Ectodermal cell (in vitro differentiated cells): Measurements from ENCODE around the gene SMCO3.

Experiments used
- H3K27ac ChIP-seq: 2 replicates; pipeline ENCODE4 v1.7.0; 2013; ENCODE audit warnings: mild to moderate bottlenecking, low read depth, low read length; ENCODE audit not compliant: insufficient read depth, poor library complexity, severe bottlenecking
- H3K27me3 ChIP-seq: 2 replicates; pipeline ENCODE4 v1.7.0; 2013; ENCODE audit warnings: mild to moderate bottlenecking, low read length; ENCODE audit not compliant: insufficient read depth, control insufficient read depth, poor library complexity, severe bottlenecking
- H3K36me3 ChIP-seq: one replicate; pipeline ENCODE4 v1.7.0; 2013; ENCODE audit warnings: low read length; ENCODE audit not compliant: control insufficient read depth, insufficient read depth
- H3K4me1 ChIP-seq: one replicate; pipeline ENCODE4 v1.7.0; 2013; ENCODE audit warnings: low read length; ENCODE audit not compliant: control insufficient read depth, insufficient read depth
- H3K4me3 ChIP-seq: 2 replicates; pipeline ENCODE4 v1.7.0; 2013; ENCODE audit warnings: low read depth, low read length, control low read depth; ENCODE audit not compliant: insufficient read depth
- H3K9me3 ChIP-seq: 2 replicates; pipeline ENCODE4 v1.7.0; 2013; ENCODE audit warnings: mild to moderate bottlenecking, low read length, moderate library complexity; ENCODE audit not compliant: control insufficient read depth
- WGBS, 2 experiments: methylation state at CpG; one replicate each; pipeline ENCODE4 v1.1.7; 2013; ENCODE audit warnings: missing lambda C conversion rate in 2 of 2; 5-methylcytosine and 5-hydroxymethylcytosine counted together

SMCO3 gene

GRCh38 chr12:14777271-14777670 is 36.7 kb downstream of the SMCO3 start:
- Histone ChIP-seq H3K27ac (peak overlapping the region; percentile 26), H3K36me3 (no peaks in the 10 kb centered on the region), H3K4me3 (no peak overlapping the region), H3K4me1 (peaks cover 11% of the 10 kb centered on the region), H3K27me3 (peaks cover 32% of the 10 kb centered on the region), H3K9me3 (no peaks in the 10 kb centered on the region)
- 38 to 47% methylated on average over 3 of the region's 3 CpGs for WGBS, 2 experiments

DNA sequence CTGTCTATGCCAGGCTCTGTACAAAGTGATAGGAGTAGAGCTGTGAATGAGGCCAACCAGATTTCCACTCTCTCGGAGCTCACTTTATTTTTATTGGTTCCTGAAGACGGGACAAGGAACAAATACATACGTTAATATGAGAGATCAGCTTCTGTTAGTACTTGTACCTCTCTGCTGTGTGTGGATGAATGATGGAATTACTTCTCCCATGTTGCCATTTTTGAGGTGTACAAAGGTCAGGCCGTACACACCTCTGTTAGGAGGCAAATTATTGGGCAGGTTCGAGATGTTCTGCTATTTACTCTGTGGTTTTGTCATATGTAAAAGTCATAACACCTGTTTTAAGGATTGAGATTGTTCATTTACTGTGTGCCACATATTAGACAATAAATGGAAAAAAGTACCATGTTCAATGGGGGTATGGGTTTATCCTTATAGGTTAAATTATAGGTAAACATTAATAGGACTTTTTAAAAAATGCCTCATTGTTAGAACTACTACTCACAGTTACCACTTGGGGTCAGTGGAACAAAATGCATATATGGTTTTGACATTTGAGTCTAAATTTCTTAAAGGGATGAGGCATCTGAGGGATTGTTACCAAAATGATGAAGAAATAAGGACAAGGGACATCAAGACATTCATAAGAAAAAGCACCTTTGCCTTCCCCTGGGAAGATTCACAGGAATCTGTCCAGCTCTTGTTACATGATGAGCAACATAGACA is 37.6 kb downstream of the SMCO3 start:
- Histone ChIP-seq H3K9me3 (no peaks in the 10 kb centered on the region), H3K27me3 (peaks cover 32% of the 10 kb centered on the region), H3K4me3 (no peak overlapping the region), H3K4me1 (peaks cover 14% of the 10 kb centered on the region), H3K27ac (no peak overlapping the region), H3K36me3 (no peaks in the 10 kb centered on the region)
- WGBS, 2 experiments: 94 to 96% methylated on average over 5 of the region's 5 CpGs

- 88 to 89% methylated on average over 1 of the region's 1 CpG for WGBS, 2 experiments
- H3K27ac ChIP-seq: no peak overlapping the region
These were observed 38.4 kb downstream of the SMCO3 start for GRCh38 chr12:14775636-14775980.

DNA sequence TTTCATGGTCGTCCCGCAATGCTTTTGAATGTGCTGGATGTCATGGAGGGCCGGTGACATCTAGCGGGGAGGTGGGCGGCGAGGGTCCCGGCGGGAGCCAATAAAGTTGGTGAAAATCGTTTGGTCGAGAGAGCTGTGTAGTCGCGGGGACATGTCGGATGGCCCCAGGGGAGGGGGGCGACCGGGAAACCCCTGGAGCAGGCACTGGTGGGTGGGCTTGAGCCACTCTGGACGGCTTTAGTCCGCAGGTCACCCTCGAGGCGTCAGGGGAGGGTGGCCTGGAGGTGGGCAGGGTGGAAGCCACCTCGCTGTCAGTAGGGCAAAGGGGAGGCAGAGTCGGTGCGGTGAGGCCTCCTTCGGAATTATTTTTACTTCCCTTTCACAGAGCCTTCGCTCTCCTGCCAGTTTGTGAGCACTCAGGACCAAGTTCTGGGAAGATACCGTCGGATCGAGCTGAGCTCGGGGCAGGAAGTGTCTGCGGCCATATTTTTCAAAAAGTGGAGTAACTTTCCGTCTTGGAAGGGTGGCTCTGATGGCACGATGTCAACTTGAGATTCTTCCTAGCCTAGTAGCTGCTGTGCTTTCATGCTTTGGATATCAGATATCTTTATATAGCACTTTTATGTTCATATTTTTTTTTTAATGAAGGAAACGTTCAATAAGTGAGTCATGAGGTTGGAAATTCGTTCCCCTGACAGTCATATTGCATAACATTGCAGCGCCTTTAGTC is 38.9 kb downstream of the SMCO3 start:
- H3K36me3 ChIP-seq: no peaks in the 10 kb centered on the region
- H3K27me3 ChIP-seq: peaks cover 32% of the 10 kb centered on the region
- peaks cover 14% of the 10 kb centered on the region for H3K4me1 ChIP-seq
- H3K9me3 ChIP-seq: no peaks in the 10 kb centered on the region
- WGBS, 2 experiments: 13% methylated on average over 34 of the region's 34 CpGs
- no peak overlapping the region for H3K27ac ChIP-seq
- H3K4me3 ChIP-seq: peak overlapping the region; percentile 67

More at GRCh38 chr12:14775636-14775980, 38.4 kb downstream of the SMCO3 start:
- Histone ChIP-seq H3K4me3 (peak overlapping the region; percentile 67), H3K9me3 (no peaks in the 10 kb centered on the region), H3K36me3 (no peaks in the 10 kb centered on the region), H3K4me1 (peaks cover 14% of the 10 kb centered on the region), H3K27me3 (peaks cover 32% of the 10 kb centered on the region)

- Histone ChIP-seq H3K27ac (no peak overlapping the region), H3K4me3 (peak overlapping the region; percentile 67), H3K27me3 (peaks cover 32% of the 10 kb centered on the region), H3K36me3 (no peaks in the 10 kb centered on the region), H3K4me1 (peaks cover 14% of the 10 kb centered on the region), H3K9me3 (no peaks in the 10 kb centered on the region)
- 7 to 11% methylated on average over 67 of the region's 67 CpGs for WGBS, 2 experiments
These were observed 39.7 kb downstream of the SMCO3 start for GRCh38 chr12:14774074-14774905.

GRCh38 chr12:14773685-14774073 is 40.3 kb downstream of the SMCO3 start:
- 47 to 54% methylated on average over 16 of the region's 16 CpGs for WGBS, 2 experiments
- no peak overlapping the region for H3K27ac ChIP-seq
- no peaks in the 10 kb centered on the region for H3K9me3 ChIP-seq
- no peaks in the 10 kb centered on the region for H3K36me3 ChIP-seq
- H3K4me3 ChIP-seq: peak overlapping the region; percentile 67
- peaks cover 14% of the 10 kb centered on the region for H3K4me1 ChIP-seq
- peaks cover 32% of the 10 kb centered on the region for H3K27me3 ChIP-seq

- Histone ChIP-seq H3K4me1 (peaks cover 12% of the 10 kb centered on the region), H3K4me3 (peak overlapping the region; percentile 67), H3K9me3 (no peaks in the 10 kb centered on the region), H3K27ac (no peak overlapping the region), H3K36me3 (no peaks in the 10 kb centered on the region), H3K27me3 (peaks cover 32% of the 10 kb centered on the region)
- WGBS, 2 experiments: 62 to 66% methylated on average over 4 of the region's 5 CpGs
These were observed 41.0 kb downstream of the SMCO3 start for GRCh38 chr12:14772946-14773345.

- Histone ChIP-seq H3K4me3 (peak overlapping the region; percentile 73), H3K27me3 (peaks cover 32% of the 10 kb centered on the region), H3K27ac (peak overlapping the region; percentile 77), H3K9me3 (no peaks in the 10 kb centered on the region), H3K36me3 (no peaks in the 10 kb centered on the region), H3K4me1 (peaks cover 6% of the 10 kb centered on the region)
- WGBS, 2 experiments: 12 to 19% methylated on average over 2 to 4 of the region's 6 CpGs
These were observed 42.3 kb downstream of the SMCO3 start for GRCh38 chr12:14771651-14772137.

GRCh38 chr12:14770496-14771461 is 43.2 kb downstream of the SMCO3 start:
- WGBS, 2 experiments: 2 to 5% methylated on average over 56 of the region's 56 CpGs
- Histone ChIP-seq H3K27me3 (peaks cover 29% of the 10 kb centered on the region), H3K27ac (peak overlapping the region; percentile 81), H3K4me1 (peaks cover 3% of the 10 kb centered on the region), H3K9me3 (no peaks in the 10 kb centered on the region), H3K36me3 (no peaks in the 10 kb centered on the region), H3K4me3 (peak overlapping the region; percentile 73)
